ENCODE results near the gene SPPL2A.

GRCh38 chr15:50750227-50750705 lies 15.2 kb downstream of the SPPL2A start:
- TF ChIP-seq EZH2 (IDR thresholded peaks at IDR 0.05) (no peak), CTCF (IDR thresholded peaks at IDR 0.05) (no peak), EZH2phosphoT487 (IDR thresholded peaks at IDR 0.05) (no peak)

Measured in neural progenitor cell (in vitro differentiated cells).